GM12891 (cell line): ENCODE data around the gene CPA1.

ENCODE experiments used
- POLR2A ChIP-seq: IDR thresholded peaks from 2 replicates; pipeline ENCODE4 v1.6.1; 2011; ENCODE audit warnings: low read depth, low read length, control low read depth
- POLR2AphosphoS5 ChIP-seq: IDR thresholded peaks from 2 replicates; pipeline ENCODE4 v1.6.1; 2011; ENCODE audit warnings: low read depth, low read length, control low read depth
- TAF1 ChIP-seq: IDR thresholded peaks from 2 replicates; pipeline ENCODE4 v1.6.1; 2011; ENCODE audit warnings: low read depth, low read length, control low read depth

DNA sequence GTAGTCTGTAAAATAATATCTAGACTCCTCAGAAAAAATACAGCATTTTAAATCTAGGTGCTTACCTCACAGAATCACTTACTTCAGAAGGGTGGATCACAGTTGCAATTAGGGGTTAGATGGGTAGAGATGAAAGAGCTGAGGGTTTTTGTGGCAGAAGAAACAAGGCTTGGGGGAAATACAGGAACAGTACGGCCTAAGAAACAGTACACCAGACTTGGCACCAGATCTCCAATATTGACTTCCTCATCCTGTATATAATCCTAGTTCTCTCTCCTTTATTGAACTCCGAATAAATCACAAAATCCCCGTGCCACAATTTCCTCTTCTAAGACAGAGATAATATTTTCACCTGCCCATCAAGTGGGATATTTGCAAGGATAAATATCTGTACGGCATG is 46.3 kb downstream of the CPA1 start:
- TF ChIP-seq POLR2A = no peak
- no peak for TF ChIP-seq TAF1
- TF ChIP-seq POLR2AphosphoS5 = no peak
